Vagina (tissue), 2 donors: ENCODE data around the gene NEXN. TPM values are rescaled to one million over a fixed set of nuclear protein-coding genes. Genes with fewer than 3 reads are reported as not detected.

Experiments used
- DNase-seq, 2 donors: peaks; one replicate each; pipeline ENCODE4 v3.0.0-alpha.2; 2017; ENCODE audit errors: extremely low spot score in 2 of 2
- H3K27ac ChIP-seq: fragments of 200-600 bp; sonication (generic); one replicate; pipeline ENCODE4 v1.5.1; 2019
- H3K27me3 ChIP-seq: fragments of 200-600 bp; sonication (generic); one replicate; pipeline ENCODE4 v1.5.1; 2019
- H3K36me3 ChIP-seq, 2 donors: fragments of 200-600 bp; sonication (generic); one replicate each; pipeline ENCODE4 v1.5.1; 2017 to 2019
- H3K4me1 ChIP-seq: fragments of 200-600 bp; sonication (generic); one replicate; pipeline ENCODE4 v1.5.1; 2019
- H3K4me3 ChIP-seq, 2 donors: fragments of 200-600 bp; sonication (generic); 1 replicate in 1 of 2; 2 replicates in 1 of 2; pipeline ENCODE4 v1.5.1; 2016 to 2019
- H3K9me3 ChIP-seq: fragments of 200-600 bp; sonication (generic); one replicate; pipeline ENCODE4 v1.5.1; 2019
- CTCF ChIP-seq, 3 experiments: fragments of 450-650 bp in 2 of 3; fragments of 200-600 bp in 1 of 3; sonication (generic) in 1 of 3; IDR thresholded peaks; one replicate each; pipeline ENCODE4 v1.5.1; 2017 to 2019; ENCODE audit warnings: antibody characterized with exemption in 3 of 3, mild to moderate bottlenecking in 2 of 3, moderate library complexity in 2 of 3
- POLR2A ChIP-seq, 2 donors: fragments of 450-650 bp; IDR thresholded peaks; one replicate each; pipeline ENCODE4 v1.6.1; 2017; ENCODE audit warnings: antibody characterized with exemption in 2 of 2, mild to moderate bottlenecking in 2 of 2, moderate library complexity in 2 of 2
- POLR2AphosphoS5 ChIP-seq, 2 donors: sonication (generic); formaldehyde crosslinking; IDR thresholded peaks; one replicate each; pipeline ENCODE4 v1.9.0; 2017; ENCODE audit warnings: antibody characterized with exemption in 2 of 2, mild to moderate bottlenecking in 2 of 2, low read depth in 1 of 2; ENCODE audit not compliant: insufficient read depth in 1 of 2
- intact Hi-C: fragments of 100-400 bp; cut with DNase I; formaldehyde crosslinking; loops from one replicate; pipeline ENCODE4 v1.15.1; 2023
- total RNA-seq: library from RNA; depleted of rRNA; stranded (reverse); fragments of >200 nt; gene quantifications from one replicate; pipeline ENCODE4 v1.2.3, GENCODE V29; 2016

NEXN gene
- total RNA-seq, 1 donor from 2014 or later, result 20.1 TPM

DNA sequence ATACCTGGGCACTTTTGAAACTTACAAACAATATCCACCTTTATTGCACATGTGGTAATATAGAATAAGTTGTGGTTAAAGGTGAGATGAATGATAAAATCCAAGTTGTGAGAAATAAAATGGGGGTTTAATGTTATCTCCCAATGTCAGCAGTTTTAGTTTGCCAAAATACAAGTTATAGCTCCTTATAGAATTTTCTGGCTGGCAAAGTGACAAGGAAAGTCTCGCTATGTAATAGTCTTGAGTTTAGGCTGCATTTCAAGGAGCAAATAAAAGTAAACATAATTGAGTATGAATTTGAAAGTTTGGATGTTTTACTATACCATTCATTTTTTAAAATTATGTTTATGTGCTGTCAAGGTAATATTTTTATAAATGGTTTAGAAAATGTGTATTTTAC is 15.0 kb upstream of the NEXN start:
- Histone ChIP-seq H3K9me3 (no peaks in the 10 kb centered on the region), H3K36me3 (peaks cover 0 to 4% of the 10 kb centered on the region in 2 donors), H3K4me1 (no peaks in the 10 kb centered on the region), H3K4me3 (no peak overlapping the region), H3K27me3 (no peaks in the 10 kb centered on the region), H3K27ac (no peak overlapping the region)
- no peak for DNase-seq
- intact Hi-C loops, result no loop called here
- TF ChIP-seq POLR2A (IDR thresholded peaks at IDR 0.05), result no peak
- no peak for TF ChIP-seq CTCF (IDR thresholded peaks at IDR 0.05)
- TF ChIP-seq POLR2AphosphoS5 (IDR thresholded peaks at IDR 0.05; ENCODE audit: insufficient read depth in 1 of 2, low read depth in 1 of 2), result no peak

GRCh38 chr1:77874804-77875445 is 13.5 kb upstream of the NEXN start:
- H3K4me1 ChIP-seq, result no peaks in the 10 kb centered on the region
- H3K4me3 ChIP-seq, result no peak overlapping the region
- H3K27me3 ChIP-seq, result no peaks in the 10 kb centered on the region
- intact Hi-C loops, result no loop called here
- H3K36me3 ChIP-seq, result no peaks in the 10 kb centered on the region
- no peak overlapping the region for H3K27ac ChIP-seq
- TF ChIP-seq POLR2A (IDR thresholded peaks at IDR 0.05) (no peak), CTCF (IDR thresholded peaks at IDR 0.05) (no peak), POLR2AphosphoS5 (IDR thresholded peaks at IDR 0.05; ENCODE audit: insufficient read depth in 1 of 2, low read depth in 1 of 2) (no peak)
- H3K9me3 ChIP-seq, result no peaks in the 10 kb centered on the region
- DNase-seq, result no peak

DNA sequence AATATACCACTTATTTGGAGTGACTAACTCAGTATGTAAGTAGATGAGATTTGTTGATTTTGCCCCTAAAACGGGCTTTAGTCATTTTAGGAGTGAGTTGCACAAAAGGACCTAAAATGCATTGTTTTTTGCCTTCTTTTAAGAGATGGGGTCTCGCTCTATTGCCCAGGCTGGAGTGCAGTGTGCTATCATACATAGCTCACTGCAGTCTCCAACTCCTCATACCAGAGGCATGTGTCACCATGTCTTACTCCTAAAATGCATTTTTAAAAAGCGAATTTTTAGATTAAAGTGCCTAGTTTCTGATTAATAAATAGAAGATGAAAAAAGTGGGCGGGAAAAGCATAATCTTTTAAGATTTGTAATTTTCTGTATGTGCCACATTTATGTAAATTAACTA is 11.5 kb upstream of the NEXN start:
- Histone ChIP-seq H3K4me3 (no peak overlapping the region), H3K4me1 (no peaks in the 10 kb centered on the region), H3K27me3 (no peaks in the 10 kb centered on the region), H3K9me3 (no peaks in the 10 kb centered on the region), H3K27ac (no peak overlapping the region), H3K36me3 (no peaks in the 10 kb centered on the region)
- TF ChIP-seq POLR2A (IDR thresholded peaks at IDR 0.05), result no peak
- TF ChIP-seq POLR2AphosphoS5 (IDR thresholded peaks at IDR 0.05; ENCODE audit: insufficient read depth in 1 of 2, low read depth in 1 of 2), result no peak
- no peak for TF ChIP-seq CTCF (IDR thresholded peaks at IDR 0.05)
- intact Hi-C loops, result no loop called here
- DNase-seq, result no peak

DNA sequence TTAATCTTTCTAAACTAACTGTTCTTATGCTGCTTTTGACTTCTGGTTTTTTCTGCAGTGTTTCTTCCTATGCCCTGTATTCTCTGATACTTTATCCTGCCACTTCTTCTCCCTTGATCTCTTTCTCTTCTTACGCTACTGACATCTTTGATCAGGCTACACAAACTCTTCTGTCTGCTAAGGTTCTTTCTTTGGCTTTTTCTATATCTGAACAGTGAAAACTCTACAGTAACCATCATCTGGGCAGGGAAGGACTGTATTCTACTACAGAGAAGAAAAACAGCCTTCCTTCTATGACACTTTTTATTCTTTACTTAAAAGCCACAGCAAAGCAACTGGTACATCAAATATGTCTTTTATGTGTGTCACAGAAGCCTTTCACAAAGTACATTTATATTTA is 7.4 kb upstream of the NEXN start:
- TF ChIP-seq CTCF (IDR thresholded peaks at IDR 0.05) (no peak), POLR2AphosphoS5 (IDR thresholded peaks at IDR 0.05; ENCODE audit: insufficient read depth in 1 of 2, low read depth in 1 of 2) (no peak), POLR2A (IDR thresholded peaks at IDR 0.05) (no peak)
- no peak overlapping the region for H3K27ac ChIP-seq
- H3K4me3 ChIP-seq, result no peak overlapping the region
- intact Hi-C loops, result no loop called here
- DNase-seq, result no peak
- H3K4me1 ChIP-seq, result no peaks in the 10 kb centered on the region
- H3K36me3 ChIP-seq, result no peaks in the 10 kb centered on the region
- no peaks in the 10 kb centered on the region for H3K27me3 ChIP-seq
- H3K9me3 ChIP-seq, result no peaks in the 10 kb centered on the region

DNA sequence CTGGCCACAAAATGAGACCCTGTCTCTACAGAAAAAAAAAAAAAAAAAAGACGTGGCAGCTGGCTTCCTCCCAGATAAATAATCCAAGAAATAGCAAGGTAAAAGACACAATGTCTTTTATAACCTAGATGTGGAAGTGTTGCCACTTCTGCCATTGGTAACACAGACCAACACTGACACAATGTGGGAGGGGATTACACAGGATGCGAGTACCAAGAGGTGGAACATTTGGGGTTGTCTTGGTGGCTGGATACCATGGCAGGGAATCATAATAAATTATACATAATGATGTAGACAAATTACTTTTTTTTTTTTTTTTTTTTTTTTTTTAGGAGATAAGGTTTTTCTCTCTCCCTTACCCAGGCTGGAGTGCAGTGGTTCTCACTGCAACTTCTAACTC is 6.0 kb upstream of the NEXN start:
- no peaks in the 10 kb centered on the region for H3K9me3 ChIP-seq
- no peaks in the 10 kb centered on the region for H3K4me1 ChIP-seq
- no peak for DNase-seq
- H3K36me3 ChIP-seq, result no peaks in the 10 kb centered on the region
- intact Hi-C loops, result no loop called here
- no peak for TF ChIP-seq CTCF (IDR thresholded peaks at IDR 0.05)
- no peak for TF ChIP-seq POLR2A (IDR thresholded peaks at IDR 0.05)
- no peak overlapping the region for H3K27ac ChIP-seq
- H3K27me3 ChIP-seq, result no peaks in the 10 kb centered on the region
- H3K4me3 ChIP-seq, result no peak overlapping the region
